Suprapubic skin (tissue), 4 donors: ENCODE data around the gene PDE6C. TPM values are rescaled to one million over a fixed set of nuclear protein-coding genes. Genes with fewer than 3 reads are reported as not detected.

Experiments
- DNase-seq, 2 donors: peaks; one replicate each; pipeline ENCODE4 v3.0.0-alpha.2; 2019; ENCODE audit warnings: low spot score in 2 of 2
- H3K27ac ChIP-seq: fragments of 200-600 bp; sonication (generic); one replicate; pipeline ENCODE4 v1.5.1; 2019
- H3K27me3 ChIP-seq: fragments of 200-600 bp; sonication (generic); one replicate; pipeline ENCODE4 v1.5.1; 2019
- H3K36me3 ChIP-seq: fragments of 200-600 bp; sonication (generic); one replicate; pipeline ENCODE4 v1.5.1; 2019
- H3K4me1 ChIP-seq: fragments of 200-600 bp; sonication (generic); one replicate; pipeline ENCODE4 v1.5.1; 2019
- H3K4me3 ChIP-seq: fragments of 200-600 bp; sonication (generic); one replicate; pipeline ENCODE4 v1.5.1; 2019; ENCODE audit warnings: mild to moderate bottlenecking
- H3K9me3 ChIP-seq: fragments of 200-600 bp; sonication (generic); one replicate; pipeline ENCODE4 v1.5.1; 2019
- CTCF ChIP-seq, 2 donors: fragments of 200-600 bp in 1 of 2; fragments of 450-650 bp in 1 of 2; sonication (generic) in 1 of 2; IDR thresholded peaks; one replicate each; pipeline ENCODE4 v1.5.1; 2016 to 2019; ENCODE audit warnings: antibody characterized with exemption in 2 of 2, mild to moderate bottlenecking in 1 of 2, moderate library complexity in 1 of 2
- EP300 ChIP-seq: sonication (generic); formaldehyde crosslinking; IDR thresholded peaks from one replicate; pipeline ENCODE4 v1.6.1; 2017; ENCODE audit warnings: antibody characterized with exemption
- POLR2A ChIP-seq, 2 donors: fragments of 450-650 bp; IDR thresholded peaks; one replicate each; pipeline ENCODE4 v1.6.1; 2017; ENCODE audit warnings: antibody characterized with exemption in 2 of 2, mild to moderate bottlenecking in 2 of 2, moderate library complexity in 2 of 2
- POLR2AphosphoS5 ChIP-seq, 3 donors: sonication (generic); formaldehyde crosslinking; IDR thresholded peaks; one replicate each; pipeline ENCODE4 v1.6.1; 2017; ENCODE audit warnings: antibody characterized with exemption in 3 of 3
- WGBS: methylation state at CpG from one replicate; pipeline ENCODE4 v1.1.5; 2018; 5-methylcytosine and 5-hydroxymethylcytosine counted together
- total RNA-seq, 4 donors: library from RNA; depleted of rRNA; stranded (reverse); fragments of >200 nt; gene quantifications; one replicate each; pipeline ENCODE4 v1.1.0, GENCODE V29; 2016

Gene PDE6C
- total RNA-seq, 4 donors from 2014 or later, result not detected

DNA sequence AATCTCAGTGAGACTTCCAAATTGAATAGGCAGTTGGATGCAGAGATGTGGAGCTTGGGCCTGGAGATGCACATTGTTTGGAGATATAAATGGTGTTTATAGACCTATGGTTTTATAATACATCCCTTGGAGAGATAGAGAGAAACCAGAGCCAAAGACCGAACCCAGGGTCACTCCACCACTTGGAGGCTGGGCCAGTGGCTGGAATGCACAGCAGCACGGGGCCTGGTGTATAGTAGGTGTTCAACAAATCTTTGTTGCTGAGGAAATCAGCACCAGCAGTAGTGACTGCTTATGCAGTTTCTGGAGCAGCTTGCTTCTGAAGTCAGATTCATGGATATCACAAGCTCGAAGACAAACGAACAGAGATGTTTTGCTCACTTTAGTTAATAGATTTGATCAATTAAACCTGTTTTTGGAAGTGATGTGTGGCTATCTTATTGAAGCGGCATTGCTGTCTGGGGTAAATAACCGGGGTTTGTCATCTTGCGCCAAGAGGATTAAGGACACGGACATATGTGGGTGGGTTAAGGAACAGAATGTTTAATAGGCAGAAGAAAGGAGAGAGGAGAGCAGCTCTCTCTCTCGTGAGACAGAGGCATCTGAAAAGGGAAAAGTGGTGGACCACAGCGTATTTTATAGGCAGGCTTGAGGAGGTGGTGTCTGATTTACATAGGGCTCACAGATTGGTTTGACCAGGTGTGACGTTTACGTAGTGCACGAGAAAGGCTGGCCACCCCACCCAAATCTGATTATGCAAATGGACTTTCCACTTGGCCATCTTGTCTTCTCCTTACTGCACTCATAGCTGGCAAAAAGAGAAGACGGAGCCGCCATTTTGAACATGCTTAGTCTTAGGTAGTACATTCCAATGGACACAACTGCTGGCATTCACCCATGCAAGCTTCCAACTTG lies 22.4 kb upstream of the PDE6C start:
- 76% methylated on average over 15 of the region's 15 CpGs for WGBS
- H3K4me3 ChIP-seq, result no peak overlapping the region
- no peaks in the 10 kb centered on the region for H3K36me3 ChIP-seq
- H3K27me3 ChIP-seq, result no peaks in the 10 kb centered on the region
- TF ChIP-seq POLR2AphosphoS5 (IDR thresholded peaks at IDR 0.05) (no peak), CTCF (IDR thresholded peaks at IDR 0.05) (no peak), EP300 (no peak), POLR2A (IDR thresholded peaks at IDR 0.05) (no peak)
- H3K9me3 ChIP-seq, result no peaks in the 10 kb centered on the region
- no peaks in the 10 kb centered on the region for H3K4me1 ChIP-seq
- no peak overlapping the region for H3K27ac ChIP-seq
- peak in 1 of 2 donors; percentile 49 for DNase-seq

DNA sequence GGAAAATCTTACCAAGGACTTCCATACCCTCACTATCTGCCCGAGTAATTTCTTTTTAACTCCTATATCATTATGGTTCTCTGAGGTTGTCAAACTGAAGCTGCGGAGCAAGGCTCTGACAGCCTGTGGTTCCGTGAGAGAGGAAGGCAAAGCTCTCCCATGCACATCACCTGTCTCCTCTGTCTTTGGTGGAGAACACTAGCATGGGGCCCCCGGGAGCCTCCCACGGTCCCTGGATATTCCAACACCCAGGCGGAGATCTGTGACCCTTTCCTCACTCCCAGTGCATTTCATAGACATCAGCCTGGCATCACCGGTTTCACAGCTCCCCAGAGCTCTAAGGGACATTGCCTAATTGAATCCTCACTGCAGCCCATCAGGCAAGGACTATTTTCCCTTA lies 21.7 kb upstream of the PDE6C start:
- no peaks in the 10 kb centered on the region for H3K9me3 ChIP-seq
- no peaks in the 10 kb centered on the region for H3K36me3 ChIP-seq
- WGBS, result 66% methylated on average over 7 of the region's 7 CpGs
- H3K4me1 ChIP-seq, result no peaks in the 10 kb centered on the region
- H3K4me3 ChIP-seq, result no peak overlapping the region
- peak in 1 of 2 donors; percentile 16 for DNase-seq
- H3K27ac ChIP-seq, result no peak overlapping the region
- TF ChIP-seq CTCF (IDR thresholded peaks at IDR 0.05) (no peak), POLR2AphosphoS5 (IDR thresholded peaks at IDR 0.05) (no peak), POLR2A (IDR thresholded peaks at IDR 0.05) (no peak), EP300 (no peak)
- H3K27me3 ChIP-seq, result no peaks in the 10 kb centered on the region

DNA sequence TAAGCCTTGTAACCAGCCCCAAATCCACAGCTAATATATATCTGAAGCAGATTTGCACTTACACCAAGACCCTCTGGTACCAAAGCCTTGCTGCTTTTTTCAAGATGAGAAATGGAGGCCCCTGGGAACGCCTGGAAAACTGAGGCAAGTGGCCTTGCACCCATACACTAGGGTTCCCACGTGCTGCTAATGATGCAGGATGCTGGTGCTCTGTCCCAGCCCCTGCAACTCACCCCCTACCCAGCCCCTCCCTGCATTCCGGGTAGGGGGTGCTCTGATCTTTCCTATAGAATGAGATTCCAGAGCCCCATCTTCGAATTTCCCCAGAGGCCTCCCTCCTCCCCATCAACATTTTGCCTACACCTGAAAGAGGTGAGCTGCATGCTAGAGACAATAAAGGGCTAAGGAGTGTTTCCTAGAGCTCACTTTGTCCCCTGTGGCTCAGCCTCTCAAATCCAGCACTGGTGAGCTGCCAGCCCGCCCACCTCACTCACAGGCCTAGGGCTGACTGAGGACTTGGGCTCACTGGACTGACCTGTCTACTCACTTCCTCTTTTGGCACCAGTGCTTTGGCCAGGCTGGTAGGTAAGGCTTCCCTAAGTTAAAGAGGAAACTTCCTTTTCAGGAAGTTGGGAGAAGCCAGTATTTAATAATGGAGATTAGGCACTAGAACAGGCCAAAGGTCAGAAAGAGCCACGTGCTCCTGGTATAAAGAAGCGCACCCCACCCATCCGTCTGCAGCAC lies 21.1 kb upstream of the PDE6C start:
- no peak for TF ChIP-seq POLR2A (IDR thresholded peaks at IDR 0.05)
- Histone ChIP-seq H3K36me3 (no peaks in the 10 kb centered on the region), H3K9me3 (no peaks in the 10 kb centered on the region), H3K4me1 (no peaks in the 10 kb centered on the region), H3K4me3 (no peak overlapping the region), H3K27ac (no peak overlapping the region), H3K27me3 (no peaks in the 10 kb centered on the region)
- DNase-seq, result peak in 1 of 2 donors; percentile 53
- WGBS, result 72% methylated on average over 8 of the region's 8 CpGs

DNA sequence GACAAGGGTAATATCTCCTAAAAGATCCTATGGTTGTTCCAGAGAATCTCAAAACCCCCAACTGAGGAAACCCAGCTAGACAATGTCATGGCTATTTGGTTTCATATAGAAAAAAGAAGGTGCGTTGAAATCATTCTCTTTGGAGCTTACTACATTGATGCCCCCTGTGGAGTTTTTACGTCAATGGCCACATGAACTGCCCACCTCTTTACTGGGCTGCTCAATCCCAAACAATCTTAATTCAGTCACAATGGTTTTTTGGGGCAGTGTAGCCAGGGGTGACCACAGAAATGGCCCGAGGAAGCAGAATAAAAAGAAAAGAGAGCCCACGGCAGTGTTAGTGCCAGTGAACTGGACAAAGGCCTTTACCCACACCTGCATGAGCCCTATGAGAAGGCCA lies 19.1 kb upstream of the PDE6C start:
- no peak for TF ChIP-seq CTCF (IDR thresholded peaks at IDR 0.05)
- TF ChIP-seq EP300, result no peak
- no peak for TF ChIP-seq POLR2A (IDR thresholded peaks at IDR 0.05)
- TF ChIP-seq POLR2AphosphoS5 (IDR thresholded peaks at IDR 0.05), result no peak
- 96% methylated on average over 4 of the region's 4 CpGs for WGBS
- Histone ChIP-seq H3K36me3 (no peaks in the 10 kb centered on the region), H3K27ac (no peak overlapping the region), H3K4me3 (no peak overlapping the region), H3K4me1 (no peaks in the 10 kb centered on the region), H3K9me3 (no peaks in the 10 kb centered on the region), H3K27me3 (no peaks in the 10 kb centered on the region)
- no peak for DNase-seq

DNA sequence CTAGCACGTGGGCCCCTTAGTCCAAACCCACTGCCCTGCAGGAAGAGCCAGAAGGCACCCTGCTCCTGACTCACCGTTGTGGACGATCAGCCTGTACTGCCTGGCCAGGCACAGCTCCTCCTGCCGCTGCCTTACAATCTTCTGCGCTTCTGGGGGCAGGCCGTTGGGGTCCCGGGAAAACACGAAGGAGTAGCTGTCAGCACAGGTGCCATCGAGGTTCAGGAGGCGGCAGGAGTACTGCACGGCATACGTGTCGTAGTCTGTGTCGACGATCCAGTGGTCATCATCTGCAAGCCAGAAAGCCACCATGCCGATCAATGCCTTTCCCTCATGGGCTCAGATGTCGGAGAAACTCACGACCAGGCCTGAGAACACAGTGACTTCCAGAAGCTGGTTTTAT lies 18.6 kb upstream of the PDE6C start:
- Histone ChIP-seq H3K9me3 (no peaks in the 10 kb centered on the region), H3K4me3 (no peak overlapping the region), H3K27ac (no peak overlapping the region), H3K4me1 (no peaks in the 10 kb centered on the region), H3K27me3 (no peaks in the 10 kb centered on the region), H3K36me3 (no peaks in the 10 kb centered on the region)
- TF ChIP-seq CTCF (IDR thresholded peaks at IDR 0.05), result no peak
- no peak for TF ChIP-seq POLR2AphosphoS5 (IDR thresholded peaks at IDR 0.05)
- no peak for TF ChIP-seq POLR2A (IDR thresholded peaks at IDR 0.05)
- TF ChIP-seq EP300, result no peak
- DNase-seq, result no peak
- WGBS, result 91% methylated on average over 18 of the region's 18 CpGs
